HEK293 (cell line): ENCODE data around the gene NDUFS2.

Experiments used
- KLF16 ChIP-seq: fragments of 450-650 bp; formaldehyde crosslinking; IDR thresholded peaks from 2 replicates; pipeline ENCODE4 v1.5.1; 2017; ENCODE audit warnings: missing biosample characterization, missing genetic modification characterization
- ZNF639 ChIP-seq: fragments of 450-650 bp; formaldehyde crosslinking; IDR thresholded peaks from 2 replicates; pipeline ENCODE4 v1.5.1; 2016; ENCODE audit warnings: missing biosample characterization, missing genetic modification characterization

- TF ChIP-seq KLF16 (tag by site-specific recombination) (no peak), ZNF639 (tag by site-specific recombination) (no peak)
These were observed 28.6 kb downstream of the NDUFS2 start for GRCh38 chr1:161230762-161231161.
